GM12878 (cell line): ENCODE data around the gene EIF6. TPM values are rescaled to one million over a fixed set of nuclear protein-coding genes. Genes with fewer than 3 reads are reported as not detected.

Source experiments
- ATAC-seq: fragments of 200-7000 bp; cut with Tn5 transposase; 3 replicates; pipeline ENCODE4 v1.9.1; 2020; ENCODE audit warnings: mild to moderate bottlenecking, moderate library complexity
- BruUV-seq: library from RNA; stranded (reverse); fragments of 400-500 nt; replicated peaks from 2 replicates; lab custom pipeline; 2021; lab: Mats Ljungman, UMichigan
- CTCF ChIA-PET: fragments of 300-600 bp; sonication (Branson Sonifier 250); formaldehyde crosslinking; extraction: SDS; loops from one replicate; lab custom pipeline; 2021; ENCODE audit warnings: inconsistent platforms; lab: Yijun Ruan, JAX
- POLR2A ChIA-PET: fragments of 350-600 bp; formaldehyde crosslinking; extraction: SDS; loops from one replicate; lab custom pipeline; 2021; ENCODE audit warnings: inconsistent platforms; lab: Charles Lee
- RAD21 ChIA-PET: fragments of 300-600 bp; sonication (Branson Sonifier 250); formaldehyde crosslinking; loops from one replicate; lab custom pipeline; 2023; ENCODE audit warnings: antibody characterized with exemption; ENCODE audit not compliant: unreplicated experiment; lab: Charles Lee
- SMC1A ChIA-PET: fragments of 300-600 bp; sonication (Branson Sonifier 250); formaldehyde crosslinking; loops from one replicate; lab custom pipeline; 2023; ENCODE audit not compliant: unreplicated experiment, uncharacterized antibody; lab: Charles Lee
- DNase-seq: peaks from one replicate; pipeline ENCODE4 v3.0.0-alpha.2; 2011; ENCODE audit warnings: low read depth, low spot score
- FAIRE-seq: peaks from 3 replicates; lab custom pipeline; 2011; peaks lifted over from hg19 to GRCh38; lab: Jason Lieb, UNC
- H2AFZ ChIP-seq: 2 replicates; pipeline ENCODE4 v1.6.0; 2011; ENCODE audit warnings: low read depth, low read length, control low read depth; ENCODE audit not compliant: control insufficient read depth
- H3K27ac ChIP-seq: 2 replicates; pipeline ENCODE4 v1.5.1; 2011; ENCODE audit warnings: control low read depth; ENCODE audit not compliant: control insufficient read depth, insufficient read depth
- H3K27me3 ChIP-seq, 2 experiments: replicated peaks in 1 of 2; 2 replicates each; pipeline versions ENCODE4 v1.6.0 to v1.6.1; 2011; ENCODE audit warnings: low read length in 1 of 2; ENCODE audit not compliant: control insufficient read depth in 2 of 2, insufficient read depth in 2 of 2
- H3K36me3 ChIP-seq, 2 experiments: 2 replicates each; pipeline ENCODE4 v1.5.1; 2011; ENCODE audit warnings: low read length in 1 of 2; ENCODE audit not compliant: control insufficient read depth in 2 of 2, insufficient read depth in 2 of 2
- H3K4me1 ChIP-seq: 2 replicates; pipeline ENCODE4 v1.6.1; 2011; ENCODE audit warnings: mild to moderate bottlenecking, low read length, moderate library complexity, mixed read lengths; ENCODE audit not compliant: control insufficient read depth, insufficient read depth
- H3K4me2 ChIP-seq: 2 replicates; pipeline ENCODE4 v1.6.0; 2011; ENCODE audit warnings: control low read depth; ENCODE audit not compliant: control insufficient read depth, insufficient read depth
- H3K4me3 ChIP-seq: fragments of 200-600 bp; sonication (generic); 2 replicates; pipeline ENCODE4 v1.5.1; 2016
- H3K79me2 ChIP-seq: 2 replicates; pipeline ENCODE4 v1.6.0; 2011; ENCODE audit warnings: low read length; ENCODE audit not compliant: control insufficient read depth, insufficient read depth
- H3K9ac ChIP-seq: 2 replicates; pipeline ENCODE4 v1.8.0; 2011; ENCODE audit warnings: low read length, control low read depth, mixed read lengths; ENCODE audit not compliant: control insufficient read depth, insufficient read depth
- H3K9me3 ChIP-seq: replicated peaks from 3 replicates; pipeline ENCODE4 v1.5.1; 2011; ENCODE audit warnings: mild to moderate bottlenecking, low read length; ENCODE audit not compliant: control insufficient read depth, insufficient read depth
- H4K20me1 ChIP-seq: 2 replicates; pipeline ENCODE4 v1.6.0; 2011; ENCODE audit not compliant: control insufficient read depth, insufficient read depth
- FOXM1 ChIP-seq: IDR thresholded peaks from 2 replicates; pipeline ENCODE4 v1.6.1; 2012; ENCODE audit warnings: low read depth, mild to moderate bottlenecking, inconsistent platforms, low read length, moderate library complexity
- GABPA ChIP-seq: IDR thresholded peaks from 2 replicates; pipeline ENCODE4 v1.6.1; 2014; ENCODE audit warnings: antibody characterized with exemption, low read depth, mild to moderate bottlenecking, inconsistent platforms
- KAT2A ChIP-seq: conservative IDR thresholded peaks from 2 replicates; pipeline ENCODE4 v1.6.1; 2011; ENCODE audit warnings: low read depth, low read length; ENCODE audit not compliant: control insufficient read depth
- STAT1 ChIP-seq: fragments of 450-650 bp; conservative IDR thresholded peaks from 2 replicates; pipeline ENCODE4 v1.6.1; 2014; ENCODE audit warnings: antibody characterized with exemption, mild to moderate bottlenecking
- YBX1 ChIP-seq: fragments of 450-650 bp; IDR thresholded peaks from 2 replicates; pipeline ENCODE4 v1.6.1; 2016; ENCODE audit warnings: antibody characterized with exemption
- WGBS: methylation state at CpG from one replicate; pipeline ENCODE4 v1.1.6; 2016; ENCODE audit warnings: low lambda C conversion rate; ENCODE audit not compliant: insufficient replicate concordance, insufficient coverage; ENCODE audit errors: missing lambda C conversion rate; 5-methylcytosine and 5-hydroxymethylcytosine counted together
- in situ Hi-C: fragments of 300-500 bp; cut with MboI; formaldehyde crosslinking; loops from 9 replicates; pipeline ENCODE4 v1.14.3; 2018; ENCODE audit warnings: mixed read lengths
- intact Hi-C: fragments of 100-400 bp; cut with micrococcal nuclease; formaldehyde crosslinking; loops from one replicate; pipeline ENCODE4 v1.14.2; 2022; ENCODE audit not compliant: unreplicated experiment
- polyA plus RNA-seq, 11 experiments: library from polyadenylated mRNA; depleted of rRNA in 4 of 11; unstranded in 6 of 11; stranded (reverse) in 5 of 11; fragments of >200 nt; fragmentation: Nextera tagmentation in 4 of 11; fragmentation: Illumina TruSeq in 1 of 11; extraction: Ambion mirVana in 4 of 11; extraction: Trizol in 1 of 11; gene quantifications; 1 replicate in 1 of 11; 2 replicates in 10 of 11; pipeline versions ENCODE4 v1.2.1 to v1.2.3, GENCODE V29; 2011 to 2016; ENCODE audit warnings: inconsistent platforms in 2 of 11, missing spikeins in 2 of 11, low read depth in 1 of 11
- total RNA-seq, 4 experiments: library from RNA; depleted of rRNA in 3 of 4; stranded (reverse); fragments of >200 nt in 3 of 4; fragmentation: Illumina TruSeq in 1 of 4; extraction: Trizol in 1 of 4; gene quantifications; 2 replicates each; pipeline versions ENCODE4 v1.2.1 to v1.2.3, GENCODE V29; 2013 to 2021
- TF ChIP-seq, protein P1 (sequence below): fragments of 450-650 bp; formaldehyde crosslinking; IDR thresholded peaks from 2 replicates; pipeline ENCODE4 v1.5.0; 2022; ENCODE audit warnings: mild to moderate bottlenecking, missing genetic modification characterization
- TF ChIP-seq, protein P2 (sequence below): IDR thresholded peaks from 2 replicates; pipeline ENCODE4 v1.6.1; 2011; ENCODE audit warnings: borderline replicate concordance, low read depth, mild to moderate bottlenecking, moderate library complexity, mixed read lengths, low read length; ENCODE audit not compliant: insufficient read depth; ENCODE audit errors: extremely low read length

Gene EIF6
- total and polyA plus RNA-seq, 10 of the 15 experiments (the other 5 are each of a cell fraction or from before 2014, with no cell fraction given), result 127 to 607 (median 197) TPM

DNA sequence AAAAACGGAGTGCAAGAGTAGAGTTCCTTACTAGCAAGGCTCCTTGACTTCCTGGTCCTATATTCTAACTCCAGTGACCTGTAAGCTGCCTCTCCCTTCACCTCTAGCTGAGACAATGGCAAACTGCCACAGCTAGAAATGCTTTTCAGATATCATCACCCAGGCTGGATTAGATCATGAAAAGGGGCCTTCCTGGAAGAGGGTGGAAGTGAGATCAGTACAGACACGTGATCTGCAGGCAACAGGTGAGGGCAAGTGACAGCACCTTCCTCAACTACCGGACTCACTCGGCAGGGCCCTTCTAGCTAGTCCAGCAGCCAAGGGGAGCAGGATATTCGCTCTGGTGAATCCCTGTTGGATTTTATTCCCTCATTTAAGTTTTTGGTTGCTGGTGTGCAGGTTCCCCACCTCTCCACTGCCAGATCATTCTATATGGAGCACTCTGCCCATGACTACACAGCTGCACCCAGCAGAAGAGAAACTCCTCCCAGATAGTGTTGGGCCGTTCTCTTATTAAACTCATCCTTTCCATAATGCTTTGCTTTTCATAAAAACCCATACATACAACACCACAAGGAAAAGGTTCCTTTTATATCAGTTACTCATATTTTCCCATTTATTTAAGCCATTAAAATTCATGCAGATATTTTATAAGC lies 34.1 kb upstream of the EIF6 start:
- ChIA-PET SMC1A (interaction anchor here (0.6 kb wide), 1 partner anchor 117 kb away, joined by 3 read pairs; no protein-coding TSS in a partner anchor), CTCF (interaction anchor here (1.1 to 2.6 kb wide), 3 partner anchors 11 to 128 kb away, joined by 5 to 13 read pairs (median 6); no protein-coding TSS in a partner anchor), RAD21 (no interaction called here), POLR2A (no interaction called here)
- no peaks in the 10 kb centered on the region for H3K4me1 ChIP-seq
- TF ChIP-seq FOXM1, result no peak
- TF ChIP-seq GABPA, result no peak
- ATAC-seq (no peak), FAIRE-seq (no peak), DNase-seq (no peak)
- peaks cover 0 to 2% of the 10 kb centered on the region in 2 experiments; a peak in 1 of 4 replicates for H3K36me3 ChIP-seq
- no peak overlapping the region for H3K27ac ChIP-seq
- in situ Hi-C loops, result no loop called here
- no peak overlapping the region for H3K4me2 ChIP-seq
- no peak overlapping the region for H3K9ac ChIP-seq
- no peak overlapping the region for H2AFZ ChIP-seq
- H4K20me1 ChIP-seq, result no peaks in the 10 kb centered on the region
- 76% methylated on average over 6 of the region's 6 CpGs for WGBS
- no peak overlapping the region for H3K4me3 ChIP-seq
- no peaks in the 10 kb centered on the region for H3K27me3 ChIP-seq
- H3K9me3 ChIP-seq, result no peaks in the 10 kb centered on the region
- H3K79me2 ChIP-seq, result no peaks in the 10 kb centered on the region
- intact Hi-C loops, result no loop called here
- no TSS peak for BruUV-seq

DNA sequence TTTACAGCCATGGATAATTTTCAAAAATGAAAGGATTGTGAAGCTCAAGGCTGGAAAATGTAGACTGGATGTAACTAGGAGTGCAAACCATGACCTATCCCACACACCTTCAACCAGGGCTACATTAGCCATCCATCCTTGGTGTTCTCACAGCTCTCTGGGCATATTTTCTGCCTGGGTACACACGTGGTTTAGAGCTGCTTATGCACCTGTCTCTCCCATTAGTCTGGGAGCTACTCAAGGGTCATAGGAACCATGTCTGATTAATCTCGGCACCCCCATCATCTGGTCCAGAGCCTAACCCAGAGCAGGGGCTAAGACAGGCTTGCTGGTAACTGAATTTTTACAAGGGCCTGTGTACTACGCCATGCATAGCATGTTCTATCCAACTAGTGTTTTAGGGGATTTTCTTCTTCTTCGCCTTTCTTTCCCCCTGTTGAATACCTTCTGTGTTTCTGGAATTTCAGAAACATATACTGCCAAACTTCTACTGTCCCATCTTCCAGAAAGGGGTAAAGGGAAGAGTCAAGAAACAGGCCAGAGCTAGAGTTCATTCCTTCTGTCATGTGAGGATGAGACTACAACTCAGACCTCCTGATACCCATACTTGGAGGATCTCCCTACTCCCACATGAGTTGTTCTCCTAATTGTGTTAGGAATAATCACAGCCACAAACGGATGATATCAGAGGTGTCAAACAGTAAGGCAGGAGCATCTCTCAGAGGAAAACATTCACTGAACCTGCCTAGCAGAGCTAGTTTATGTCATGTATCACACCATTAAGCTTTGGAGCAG lies 33.0 kb upstream of the EIF6 start:
- POLR2A ChIA-PET, result no interaction called here
- intact Hi-C loops, result no loop called here
- Histone ChIP-seq H3K4me2 (no peak overlapping the region), H4K20me1 (no peaks in the 10 kb centered on the region), H3K27ac (no peak overlapping the region), H3K9me3 (no peaks in the 10 kb centered on the region), H3K4me3 (no peak overlapping the region), H2AFZ (no peak overlapping the region), H3K9ac (no peak overlapping the region), H3K79me2 (no peaks in the 10 kb centered on the region), H3K4me1 (no peaks in the 10 kb centered on the region), H3K36me3 (peaks cover 0 to 2% of the 10 kb centered on the region in 2 experiments; a peak in 1 of 4 replicates), H3K27me3 (no peaks in the 10 kb centered on the region)
- SMC1A ChIA-PET, result no interaction called here
- DNase-seq (no peak), ATAC-seq (no peak), FAIRE-seq (no peak)
- no peak for TF ChIP-seq KAT2A
- TF ChIP-seq, protein P1, sequence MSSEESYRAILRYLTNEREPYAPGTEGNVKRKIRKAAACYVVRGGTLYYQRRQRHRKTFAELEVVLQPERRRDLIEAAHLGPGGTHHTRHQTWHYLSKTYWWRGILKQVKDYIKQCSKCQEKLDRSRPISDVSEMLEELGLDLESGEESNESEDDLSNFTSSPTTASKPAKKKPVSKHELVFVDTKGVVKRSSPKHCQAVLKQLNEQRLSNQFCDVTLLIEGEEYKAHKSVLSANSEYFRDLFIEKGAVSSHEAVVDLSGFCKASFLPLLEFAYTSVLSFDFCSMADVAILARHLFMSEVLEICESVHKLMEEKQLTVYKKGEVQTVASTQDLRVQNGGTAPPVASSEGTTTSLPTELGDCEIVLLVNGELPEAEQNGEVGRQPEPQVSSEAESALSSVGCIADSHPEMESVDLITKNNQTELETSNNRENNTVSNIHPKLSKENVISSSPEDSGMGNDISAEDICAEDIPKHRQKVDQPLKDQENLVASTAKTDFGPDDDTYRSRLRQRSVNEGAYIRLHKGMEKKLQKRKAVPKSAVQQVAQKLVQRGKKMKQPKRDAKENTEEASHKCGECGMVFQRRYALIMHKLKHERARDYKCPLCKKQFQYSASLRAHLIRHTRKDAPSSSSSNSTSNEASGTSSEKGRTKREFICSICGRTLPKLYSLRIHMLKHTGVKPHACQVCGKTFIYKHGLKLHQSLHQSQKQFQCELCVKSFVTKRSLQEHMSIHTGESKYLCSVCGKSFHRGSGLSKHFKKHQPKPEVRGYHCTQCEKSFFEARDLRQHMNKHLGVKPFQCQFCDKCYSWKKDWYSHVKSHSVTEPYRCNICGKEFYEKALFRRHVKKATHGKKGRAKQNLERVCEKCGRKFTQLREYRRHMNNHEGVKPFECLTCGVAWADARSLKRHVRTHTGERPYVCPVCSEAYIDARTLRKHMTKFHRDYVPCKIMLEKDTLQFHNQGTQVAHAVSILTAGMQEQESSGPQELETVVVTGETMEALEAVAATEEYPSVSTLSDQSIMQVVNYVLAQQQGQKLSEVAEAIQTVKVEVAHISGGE (CRISPR knock-in tag), result no peak
- TF ChIP-seq, protein P2, sequence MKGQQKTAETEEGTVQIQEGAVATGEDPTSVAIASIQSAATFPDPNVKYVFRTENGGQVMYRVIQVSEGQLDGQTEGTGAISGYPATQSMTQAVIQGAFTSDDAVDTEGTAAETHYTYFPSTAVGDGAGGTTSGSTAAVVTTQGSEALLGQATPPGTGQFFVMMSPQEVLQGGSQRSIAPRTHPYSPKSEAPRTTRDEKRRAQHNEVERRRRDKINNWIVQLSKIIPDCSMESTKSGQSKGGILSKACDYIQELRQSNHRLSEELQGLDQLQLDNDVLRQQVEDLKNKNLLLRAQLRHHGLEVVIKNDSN, result no peak
- TF ChIP-seq YBX1, result no peak
- TF ChIP-seq STAT1, result no peak
- in situ Hi-C loops, result no loop called here
- CTCF ChIA-PET, result interaction anchor here (1.1 to 2.6 kb wide), 3 partner anchors 10 to 129 kb away, joined by 5 to 13 read pairs (median 6); no protein-coding TSS in a partner anchor
- RAD21 ChIA-PET, result no interaction called here
- 74% methylated on average over 5 of the region's 5 CpGs for WGBS
- BruUV-seq, result no TSS peak
